Heart left ventricle (tissue), 16 donors: ENCODE results near the gene OR1E1. TPM values are rescaled to one million over a fixed set of nuclear protein-coding genes. Genes with fewer than 3 reads are reported as not detected.
A peak's percentile ranks its signal among the peaks of the same experiment; 100 is the strongest.
"Not testable (repeated sequence)": the region's sequence is repeated elsewhere in the genome, so short reads cannot be mapped to it uniquely, and the experiment has no call there.

Experiments
- ATAC-seq, 4 donors: fragments of 200-7000 bp; cut with Tn5 transposase; one replicate each; pipeline ENCODE4 v1.9.1; 2020 to 2022; ENCODE audit warnings: moderate library complexity in 4 of 4, mild to moderate bottlenecking in 3 of 4, moderate number of reproducible peaks in 1 of 4
- DNase-seq, 5 donors: peaks; one replicate each; pipeline ENCODE4 v3.0.0-alpha.2; 2020
- H3K27ac ChIP-seq, 12 donors: fragments of 200-600 bp; sonication (generic) in 4 of 12; one replicate each; pipeline versions ENCODE4 v1.5.0 to v1.8.0; 2016 to 2022; ENCODE audit warnings: mild to moderate bottlenecking in 2 of 12
- H3K27me3 ChIP-seq, 9 donors: fragments of 200-600 bp; sonication (generic) in 2 of 9; one replicate each; pipeline versions ENCODE4 v1.5.1 to v1.8.0; 2016 to 2022; ENCODE audit warnings: mild to moderate bottlenecking in 3 of 9
- H3K36me3 ChIP-seq, 9 donors: fragments of 200-600 bp; sonication (generic) in 2 of 9; one replicate each; pipeline versions ENCODE4 v1.5.0 to v1.8.0; 2018 to 2022; ENCODE audit warnings: mild to moderate bottlenecking in 2 of 9
- H3K4me1 ChIP-seq, 12 donors: fragments of 200-600 bp; sonication (generic) in 4 of 12; one replicate each; pipeline versions ENCODE4 v1.5.0 to v1.8.0; 2016 to 2022; ENCODE audit warnings: mild to moderate bottlenecking in 3 of 12
- H3K4me3 ChIP-seq, 12 donors: fragments of 200-600 bp; sonication (generic) in 4 of 12; one replicate each; pipeline versions ENCODE4 v1.5.0 to v1.8.0; 2017 to 2022; ENCODE audit warnings: mild to moderate bottlenecking in 9 of 12, moderate library complexity in 4 of 12
- H3K9me3 ChIP-seq, 12 donors: fragments of 200-600 bp; sonication (generic) in 4 of 12; one replicate each; pipeline versions ENCODE4 v1.5.0 to v1.8.0; 2016 to 2022; ENCODE audit warnings: mild to moderate bottlenecking in 1 of 12
- POLR2A ChIP-seq, 2 donors: fragments of 450-650 bp; IDR thresholded peaks; one replicate each; pipeline ENCODE4 v1.6.1; 2017; ENCODE audit warnings: antibody characterized with exemption in 2 of 2, mild to moderate bottlenecking in 2 of 2, moderate library complexity in 2 of 2
- WGBS, 4 donors: extraction: QIAGEN DNeasy Blood & Tissue Kit in 2 of 4; methylation state at CpG; one replicate each; pipeline versions ENCODE4 v1.1.5 to v1.1.7; 2013 to 2018; 5-methylcytosine and 5-hydroxymethylcytosine counted together
- intact Hi-C, 10 donors: fragments of 100-400 bp; cut with DNase I; formaldehyde crosslinking; loops; one replicate each; pipeline versions ENCODE4 v1.11.1 to v1.14.2; 2022
- polyA plus RNA-seq, 2 donors: library from polyadenylated mRNA; stranded (reverse); fragments of 200-250 nt; gene quantifications; one replicate each; pipeline ENCODE4 v1.2.3, GENCODE V29; 2013
- total RNA-seq, 9 donors: library from RNA; depleted of rRNA in 2 of 9; stranded (reverse); fragments of >200 nt in 2 of 9; fragmentation: NEBNext Ultra II Directional in 3 of 9; extraction: Animal tissue kit (Norgen Biotek cat#: 25700) in 3 of 9; gene quantifications; one replicate each; pipeline versions ENCODE4 v1.1.0 to v1.2.4, GENCODE V29; 2016 to 2023
- TF ChIP-seq, protein P1 (sequence below), 12 donors: fragments of 200-600 bp; sonication (generic) in 4 of 12; IDR thresholded peaks; one replicate each; pipeline versions ENCODE4 v1.5.0 to v1.8.0; 2018 to 2022; ENCODE audit warnings: antibody characterized with exemption in 12 of 12, mild to moderate bottlenecking in 5 of 12
- donor health status: ischemic (EF 13 %, LVEDD 7.1; RV severe dilation, severe dysfunction).
- donor health status: healthy with polysubstance abuse.
- donor health status: DM: no; HTN: yes; CAD: no.
- donor health status: DM: no; HTN: no; CAD: no.
- donor health status: ischemic (EF 25% LVEDD 6.9; RV normal size, moderate dysfunction).
- donor health status: ischemic (EF 25% LVEDD 5.7; RV mildly dilated, moderate dysfunction).
- donor health status: healthy.
- donor health status: DM: yes; HTN: yes; CAD: no.
- donor health status: ischemic (EF 35%, LVEDD 5.7; RV mildly dilated, moderate dysfunction).
- donor health status: nonischemic (EF 11% LVEDD 7.7; RV severe dilation, severe dysfunction).
- donor health status: DM: yes; HTN: yes; CAD: no.
- donor health status: PGD.
- donor health status: ischemic (EF 29% LVEDD 5.4; RV normal size, mild dysfunction).
- donor health status: nonischemic (EF 23%, LVEDD 6.1; RV moderate dilation, normal function).

The OR1E1 gene
- total and polyA plus RNA-seq, 11 donors, result not detected

DNA sequence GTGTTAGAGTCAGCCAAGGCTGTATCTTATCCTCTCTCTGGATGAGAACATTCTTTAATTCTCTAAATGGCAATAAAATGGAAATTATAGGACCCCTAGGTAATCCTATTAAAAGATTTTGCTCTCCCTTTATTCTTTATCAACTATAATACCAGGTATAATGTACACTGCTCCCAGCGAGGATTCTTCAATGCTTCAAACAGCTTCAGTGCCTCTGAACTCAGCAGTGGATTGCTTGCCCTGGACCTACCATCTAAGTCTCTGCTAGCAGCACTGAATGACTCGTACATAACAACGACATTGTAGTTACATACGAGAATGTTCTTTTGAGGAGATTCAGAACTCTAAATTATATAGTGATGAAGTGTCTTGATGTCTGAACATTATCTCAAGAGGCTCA, 8.4 kb downstream of the OR1E1 start:
- no peak for DNase-seq
- ATAC-seq, result no peak
- 64 to 75% (median 71%) methylated on average over 4 of the region's 4 CpGs for WGBS, 4 donors

DNA sequence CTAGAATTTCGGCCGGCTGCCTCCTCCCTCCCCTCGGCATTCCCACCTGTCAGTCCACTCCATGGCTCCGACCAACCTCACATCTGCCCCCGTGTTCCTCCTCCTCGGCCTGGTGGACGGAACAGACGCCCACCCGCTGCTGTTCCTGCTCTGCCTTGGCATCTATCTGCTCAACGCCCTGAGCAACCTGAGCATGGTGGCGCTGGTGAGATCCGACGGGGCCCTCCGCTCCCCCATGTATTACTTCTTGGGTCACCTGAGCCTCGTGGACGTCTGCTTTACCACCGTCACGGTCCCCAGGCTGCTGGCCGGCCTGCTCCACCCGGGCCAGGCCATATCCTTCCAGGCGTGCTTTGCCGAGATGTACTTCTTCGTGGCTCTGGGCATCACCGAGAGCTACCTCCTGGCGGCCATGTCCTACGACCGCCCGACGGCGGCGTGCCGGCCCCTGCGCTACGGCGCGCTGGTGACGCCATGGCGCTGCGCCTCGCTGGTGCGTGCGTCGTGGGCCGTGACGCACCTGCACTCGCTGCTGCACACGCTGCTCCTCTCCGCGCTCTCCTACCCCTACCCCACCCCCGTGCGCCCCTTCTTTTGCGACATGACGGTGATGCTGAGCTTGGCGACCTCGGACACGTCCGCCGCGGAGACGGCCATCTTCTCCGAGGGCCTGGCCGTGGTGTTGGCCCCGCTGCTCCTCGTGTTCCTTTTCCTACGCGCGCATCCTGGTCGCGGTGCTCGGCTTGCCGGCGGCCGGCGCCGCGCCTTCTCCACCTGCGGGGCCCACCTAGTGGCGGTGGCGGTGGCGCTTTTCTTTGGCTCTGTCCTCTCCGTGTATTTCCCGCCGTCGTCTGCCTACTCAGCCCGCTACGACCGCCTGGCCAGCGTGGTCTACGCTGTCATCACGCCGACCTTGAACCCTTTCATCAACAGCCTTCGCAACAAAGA, 12.1 kb downstream of the OR1E1 start, which contains the start of gene OR3A2:
Gene OR3A2 (minus strand): TSS at position 440 of the 948 bp plus-strand sequence.
- Histone ChIP-seq H3K4me1 (no peaks in the 10 kb centered on the region), H3K9me3 (peaks cover 0 to 7% (median 0%) of the 10 kb centered on the region in 12 donors), H3K27me3 (peaks cover 8 to 46% (median 24%) of the 10 kb centered on the region in 9 donors), H3K4me3 (peak within 1 kb of the TSS in 2 of 12 donors; percentile 20 to 45), H3K36me3 (no peaks in the 10 kb centered on the region), H3K27ac (no peak within 1 kb of the TSS)
- no peak for DNase-seq
- WGBS, 4 donors, result 25 to 42% (median 26%) methylated on average over 63 to 92 of the region's 92 CpGs
- no peak for ATAC-seq
- TF ChIP-seq POLR2A (IDR thresholded peaks at IDR 0.05), result no peak
- TF ChIP-seq, protein P1, sequence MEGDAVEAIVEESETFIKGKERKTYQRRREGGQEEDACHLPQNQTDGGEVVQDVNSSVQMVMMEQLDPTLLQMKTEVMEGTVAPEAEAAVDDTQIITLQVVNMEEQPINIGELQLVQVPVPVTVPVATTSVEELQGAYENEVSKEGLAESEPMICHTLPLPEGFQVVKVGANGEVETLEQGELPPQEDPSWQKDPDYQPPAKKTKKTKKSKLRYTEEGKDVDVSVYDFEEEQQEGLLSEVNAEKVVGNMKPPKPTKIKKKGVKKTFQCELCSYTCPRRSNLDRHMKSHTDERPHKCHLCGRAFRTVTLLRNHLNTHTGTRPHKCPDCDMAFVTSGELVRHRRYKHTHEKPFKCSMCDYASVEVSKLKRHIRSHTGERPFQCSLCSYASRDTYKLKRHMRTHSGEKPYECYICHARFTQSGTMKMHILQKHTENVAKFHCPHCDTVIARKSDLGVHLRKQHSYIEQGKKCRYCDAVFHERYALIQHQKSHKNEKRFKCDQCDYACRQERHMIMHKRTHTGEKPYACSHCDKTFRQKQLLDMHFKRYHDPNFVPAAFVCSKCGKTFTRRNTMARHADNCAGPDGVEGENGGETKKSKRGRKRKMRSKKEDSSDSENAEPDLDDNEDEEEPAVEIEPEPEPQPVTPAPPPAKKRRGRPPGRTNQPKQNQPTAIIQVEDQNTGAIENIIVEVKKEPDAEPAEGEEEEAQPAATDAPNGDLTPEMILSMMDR (IDR thresholded peaks at IDR 0.05), result no peak
- intact Hi-C loops, result no loop called here

More for the DNA sequence above, 8.4 kb downstream of the OR1E1 start:
- Histone ChIP-seq H3K9me3 (peaks cover 0 to 12% (median 0%) of the 10 kb centered on the region in 12 donors), H3K4me3 (no peak overlapping the region), H3K27ac (no peak overlapping the region), H3K4me1 (no peaks in the 10 kb centered on the region), H3K36me3 (no peaks in the 10 kb centered on the region), H3K27me3 (peaks cover 8 to 35% (median 23%) of the 10 kb centered on the region in 9 donors)
- intact Hi-C loops, result no loop called here
- TF ChIP-seq POLR2A (IDR thresholded peaks at IDR 0.05), result no peak
- TF ChIP-seq, protein P1 (IDR thresholded peaks at IDR 0.05), result no peak

DNA sequence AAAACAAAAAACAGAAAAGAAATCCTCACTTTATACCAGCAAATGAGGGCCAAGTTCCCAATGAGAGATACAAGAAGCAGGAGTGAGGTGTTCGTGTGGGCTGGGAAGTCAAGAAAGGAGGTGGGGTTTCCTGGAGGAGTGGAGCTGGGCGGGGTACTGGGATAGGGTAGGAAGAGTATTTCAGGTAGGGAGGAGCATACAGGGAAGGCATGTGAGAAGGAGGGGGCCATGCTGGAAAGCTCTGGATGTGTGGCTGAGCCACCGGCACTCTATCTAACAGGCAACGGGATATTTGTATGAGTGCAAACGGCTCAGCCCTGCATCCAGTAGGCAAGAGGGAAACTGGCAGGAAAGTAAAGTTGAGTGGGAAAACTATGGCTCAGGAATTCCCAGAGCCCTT, 16.3 kb downstream of the OR1E1 start:
- TF ChIP-seq, protein P1 (IDR thresholded peaks at IDR 0.05), result no peak
- no peak for TF ChIP-seq POLR2A (IDR thresholded peaks at IDR 0.05)
- no peak for DNase-seq
- ATAC-seq, result no peak
- intact Hi-C loops, result no loop called here
- Histone ChIP-seq H3K9me3 (no peaks in the 10 kb centered on the region), H3K4me3 (no peak overlapping the region), H3K27ac (no peak overlapping the region), H3K27me3 (peaks cover 8 to 51% (median 16%) of the 10 kb centered on the region in 9 donors), H3K36me3 (no peaks in the 10 kb centered on the region), H3K4me1 (no peaks in the 10 kb centered on the region)
- WGBS, 4 donors, result 70 to 78% (median 75%) methylated on average over 5 of the region's 5 CpGs

DNA sequence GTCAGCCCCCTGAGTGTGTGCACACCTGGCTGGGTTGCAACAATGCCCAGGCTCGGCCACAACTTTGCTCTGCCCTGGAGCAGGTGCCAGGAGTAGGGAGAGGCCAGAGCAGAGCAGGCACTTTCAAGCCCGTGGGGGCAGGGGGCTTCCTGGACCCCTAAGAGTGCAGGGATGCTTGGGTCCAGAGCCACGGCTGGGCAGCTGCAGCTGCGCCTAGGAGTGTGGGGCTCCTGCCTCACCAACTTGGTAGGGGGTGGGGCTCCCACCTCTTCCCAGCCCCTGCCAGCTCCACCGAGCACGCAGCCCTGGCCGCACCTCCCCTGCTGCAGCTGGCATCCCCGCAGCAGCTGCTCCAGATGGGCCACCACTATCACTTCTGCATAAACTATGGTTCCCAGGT, 19.9 kb downstream of the OR1E1 start:
- Histone ChIP-seq H3K36me3 (no peaks in the 10 kb centered on the region), H3K4me1 (no peaks in the 10 kb centered on the region), H3K4me3 (no peak overlapping the region), H3K27me3 (peaks cover 0 to 24% (median 3%) of the 10 kb centered on the region in 9 donors), H3K9me3 (peaks cover 0 to 17% (median 9%) of the 10 kb centered on the region in 12 donors), H3K27ac (no peak overlapping the region)
- DNase-seq, result no peak
- ATAC-seq, result no peak
- 76 to 79% (median 77%) methylated on average over 4 to 8 of the region's 8 CpGs for WGBS, 4 donors
- intact Hi-C loops, result no loop called here
- TF ChIP-seq, protein P1 (IDR thresholded peaks at IDR 0.05), result no peak
- no peak for TF ChIP-seq POLR2A (IDR thresholded peaks at IDR 0.05)

DNA sequence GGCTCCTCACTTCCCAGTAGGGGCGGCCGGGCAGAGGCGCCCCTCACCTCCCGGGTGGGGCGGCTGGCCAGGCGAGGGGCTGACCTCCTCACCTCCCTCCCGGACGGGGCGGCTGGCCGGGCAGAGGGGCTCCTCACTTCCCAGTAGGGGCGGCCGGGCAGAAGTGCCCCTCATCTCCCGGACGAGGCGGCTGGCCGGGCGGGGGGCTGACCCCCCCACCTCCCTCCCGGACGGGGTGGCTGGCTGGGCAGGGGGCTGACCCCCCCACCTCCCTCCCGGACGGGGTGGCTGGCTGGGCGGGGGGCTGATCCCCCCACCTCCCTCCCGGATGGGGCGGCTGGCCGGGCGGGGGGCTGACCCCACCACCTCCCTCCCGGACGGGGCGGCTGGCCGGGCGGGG, 27.0 kb downstream of the OR1E1 start:
- H3K27me3 ChIP-seq, intact Hi-C loops, H3K27ac ChIP-seq, H3K36me3 ChIP-seq, ATAC-seq, H3K4me1 ChIP-seq, DNase-seq, H3K4me3 ChIP-seq: not testable (repeated sequence)
- peaks cover 0 to 32% (median 13%) of the 10 kb centered on the region in 12 donors for H3K9me3 ChIP-seq
- 92 to 97% methylated on average over 25 to 31 of the region's 31 CpGs; no CpG with 5 or more reads in 2 of the 4 donors for WGBS, 4 donors
